OCI-LY7 (cell line): ENCODE results near the gene LMOD1. TPM values are rescaled to one million over a fixed set of nuclear protein-coding genes. Genes with fewer than 3 reads are reported as not detected.

Experiments used
- BruUV-seq: library from RNA; stranded (reverse); fragments of 400-500 nt; replicated peaks from 2 replicates; lab custom pipeline; 2021; lab: Mats Ljungman, UMichigan
- CTCF ChIA-PET: fragments of 300-600 bp; sonication (Branson Sonifier 250); formaldehyde crosslinking; loops from one replicate; lab custom pipeline; 2022; ENCODE audit warnings: antibody characterized with exemption; ENCODE audit not compliant: unreplicated experiment; lab: Charles Lee
- POLR2A ChIA-PET: fragments of 300-600 bp; sonication (Branson Sonifier 250); formaldehyde crosslinking; loops from one replicate; lab custom pipeline; 2022; ENCODE audit warnings: antibody characterized with exemption; lab: Charles Lee
- DNase-seq: peaks from one replicate; pipeline ENCODE4 v3.0.0-alpha.2; 2015; ENCODE audit warnings: low spot score
- H2AFZ ChIP-seq: fragments of 200-600 bp; sonication (generic), shearing (Covaris generic); 2 replicates; pipeline ENCODE4 v1.6.1; 2014; ENCODE audit warnings: mild to moderate bottlenecking, antibody characterized with exemption, low read length, moderate library complexity
- H3K27ac ChIP-seq: fragments of 200-600 bp; sonication (generic); 2 replicates; pipeline ENCODE4 v1.5.1; 2014; ENCODE audit warnings: mixed run types, low read depth, mild to moderate bottlenecking, moderate library complexity, low read length, inconsistent platforms; ENCODE audit not compliant: poor library complexity, severe bottlenecking
- H3K36me3 ChIP-seq: fragments of 200-600 bp; sonication (generic); 2 replicates; pipeline ENCODE4 v1.6.1; 2014; ENCODE audit warnings: mild to moderate bottlenecking, antibody characterized with exemption, low read length, moderate library complexity, mixed read lengths; ENCODE audit not compliant: insufficient read depth
- H3K4me1 ChIP-seq: fragments of 200-600 bp; sonication (generic); 2 replicates; pipeline ENCODE4 v1.5.1; 2014; ENCODE audit warnings: mild to moderate bottlenecking, low read length; ENCODE audit not compliant: insufficient read depth, poor library complexity, severe bottlenecking
- H3K4me2 ChIP-seq: fragments of 200-600 bp; sonication (generic); 2 replicates; pipeline ENCODE4 v1.6.1; 2014; ENCODE audit warnings: mild to moderate bottlenecking, low read length
- H3K4me3 ChIP-seq: fragments of 200-600 bp; sonication (generic); 2 replicates; pipeline ENCODE4 v1.5.1; 2014; ENCODE audit warnings: mild to moderate bottlenecking, low read depth, low read length; ENCODE audit not compliant: poor library complexity, severe bottlenecking
- H3K79me2 ChIP-seq: fragments of 200-600 bp; sonication (generic); 2 replicates; pipeline ENCODE4 v1.6.1; 2016; ENCODE audit warnings: low read depth, mild to moderate bottlenecking, low read length, moderate library complexity, mixed read lengths; ENCODE audit not compliant: insufficient read depth
- H3K9me2 ChIP-seq: fragments of 200-600 bp; sonication (generic); 2 replicates; pipeline ENCODE4 v1.6.1; 2016; ENCODE audit warnings: mild to moderate bottlenecking, low read length, mixed read lengths; ENCODE audit not compliant: insufficient read depth
- H3K9me3 ChIP-seq: fragments of 200-600 bp; sonication (generic); 2 replicates; pipeline ENCODE4 v1.6.1; 2014; ENCODE audit warnings: mild to moderate bottlenecking, mixed run types, low read length, mixed read lengths
- H4K20me1 ChIP-seq: fragments of 200-600 bp; sonication (generic); 2 replicates; pipeline ENCODE4 v1.6.1; 2014; ENCODE audit warnings: mild to moderate bottlenecking, antibody characterized with exemption, low read length, moderate library complexity, mixed read lengths; ENCODE audit not compliant: insufficient read depth
- CTCF ChIP-seq: fragments of 200-600 bp; sonication (generic); conservative IDR thresholded peaks from 2 replicates; pipeline ENCODE4 v1.5.1; 2014; ENCODE audit warnings: mild to moderate bottlenecking, antibody characterized with exemption, low read length, moderate library complexity, mixed read lengths
- EZH2phosphoT487 ChIP-seq: fragments of 200-600 bp; sonication (generic); IDR thresholded peaks from 2 replicates; pipeline ENCODE4 v1.6.1; 2018; ENCODE audit warnings: low read depth, borderline replicate concordance, mild to moderate bottlenecking, mixed run types, antibody characterized with exemption, low read length, moderate library complexity, mixed read lengths
- intact Hi-C: fragments of 100-400 bp; cut with micrococcal nuclease; formaldehyde crosslinking; loops from one replicate; pipeline ENCODE4 v1.10.0; 2022; ENCODE audit not compliant: unreplicated experiment
- total RNA-seq, 2 experiments: library from RNA; depleted of rRNA in 1 of 2; stranded (reverse); fragments of >200 nt in 1 of 2; shearing (Covaris generic) in 1 of 2; gene quantifications; 2 replicates each; pipeline ENCODE4 v1.2.3, GENCODE V29; 2014 to 2022

LMOD1 gene
- total RNA-seq, 2 experiments from 2014 or later, result not detected

- H4K20me1 ChIP-seq, result no peaks in the 10 kb centered on the region
- H3K4me2 ChIP-seq, result no peak overlapping the region
- H2AFZ ChIP-seq, result no peak overlapping the region
- TF ChIP-seq CTCF (no peak), EZH2phosphoT487 (no peak)
- ChIA-PET CTCF (interaction anchor here (0.6 kb wide), 1 partner anchor 38 kb away, joined by 3 read pairs; no protein-coding TSS in a partner anchor), POLR2A (no interaction called here)
- no TSS peak for BruUV-seq
- H3K9me2 ChIP-seq, result no peaks in the 10 kb centered on the region
- intact Hi-C loops, result loop anchor here (10.0 kb wide), 1 partner anchor 223 kb away; no protein-coding TSS in a partner anchor
- H3K27ac ChIP-seq, result no peak overlapping the region
- no peak overlapping the region for H3K4me3 ChIP-seq
- no peaks in the 10 kb centered on the region for H3K4me1 ChIP-seq
- no peaks in the 10 kb centered on the region for H3K36me3 ChIP-seq
- no peak for DNase-seq
- no peaks in the 10 kb centered on the region for H3K79me2 ChIP-seq
- H3K9me3 ChIP-seq, result no peaks in the 10 kb centered on the region
Observed at GRCh38 chr1:201891451-201892045, 54.8 kb downstream of the LMOD1 start.

GRCh38 chr1:201890806-201891450, 55.4 kb downstream of the LMOD1 start:
- Histone ChIP-seq H2AFZ (no peak overlapping the region), H3K27ac (no peak overlapping the region), H3K9me2 (no peaks in the 10 kb centered on the region), H3K4me3 (no peak overlapping the region), H4K20me1 (no peaks in the 10 kb centered on the region), H3K36me3 (no peaks in the 10 kb centered on the region), H3K9me3 (no peaks in the 10 kb centered on the region), H3K4me2 (no peak overlapping the region), H3K79me2 (no peaks in the 10 kb centered on the region), H3K4me1 (no peaks in the 10 kb centered on the region)
- CTCF ChIA-PET, result interaction anchor here (0.6 kb wide), 2 partner anchors 39 to 296 kb away, joined by 3 read pairs; no protein-coding TSS in a partner anchor
- intact Hi-C loops, result loop anchor here (10.0 kb wide), 1 partner anchor 224 kb away; no protein-coding TSS in a partner anchor
- TF ChIP-seq EZH2phosphoT487, result no peak
- TF ChIP-seq CTCF, result no peak
- DNase-seq, result no peak
- POLR2A ChIA-PET, result no interaction called here
- no TSS peak for BruUV-seq

DNA sequence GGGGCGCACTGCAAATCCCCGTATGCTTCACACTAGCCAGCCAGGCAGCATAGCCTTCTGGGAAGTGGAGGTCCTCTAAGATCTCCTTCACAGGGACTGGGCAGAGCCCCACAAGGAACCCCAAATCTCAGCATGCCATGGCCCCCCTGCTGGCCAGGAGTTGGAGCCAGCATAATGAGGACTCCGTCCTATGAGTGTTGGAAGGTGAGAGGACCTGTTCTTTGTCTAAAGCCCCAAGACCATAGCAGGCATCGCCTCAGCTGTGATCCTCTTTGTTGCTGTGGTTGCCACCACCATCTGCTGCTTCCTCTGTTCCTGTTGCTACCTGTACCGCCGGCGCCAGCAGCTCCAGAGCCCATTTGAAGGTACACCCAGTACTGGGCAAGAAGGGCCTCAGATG, 56.1 kb downstream of the LMOD1 start:
- no peaks in the 10 kb centered on the region for H3K9me3 ChIP-seq
- H3K9me2 ChIP-seq, result no peaks in the 10 kb centered on the region
- TF ChIP-seq CTCF (no peak), EZH2phosphoT487 (no peak)
- H3K79me2 ChIP-seq, result no peaks in the 10 kb centered on the region
- no peak for DNase-seq
- intact Hi-C loops, result loop anchor here (10.0 kb wide), 1 partner anchor 225 kb away; no protein-coding TSS in a partner anchor
- H3K4me1 ChIP-seq, result no peaks in the 10 kb centered on the region
- BruUV-seq, result no TSS peak
- POLR2A ChIA-PET, result no interaction called here
- H3K4me3 ChIP-seq, result no peak overlapping the region
- no peak overlapping the region for H3K4me2 ChIP-seq
- H3K27ac ChIP-seq, result no peak overlapping the region
- H3K36me3 ChIP-seq, result no peaks in the 10 kb centered on the region
- no peak overlapping the region for H2AFZ ChIP-seq
- no peaks in the 10 kb centered on the region for H4K20me1 ChIP-seq
- CTCF ChIA-PET, result no interaction called here
